K562 (cell line): ENCODE measurements around the gene WNT6. TPM values are rescaled to one million over a fixed set of nuclear protein-coding genes. Genes with fewer than 3 reads are reported as not detected.

Source experiments
- ATAC-seq: fragments of 200-7000 bp; cut with Tn5 transposase; 3 replicates; pipeline ENCODE4 v1.9.1; 2020; ENCODE audit warnings: moderate library complexity
- BruUV-seq: library from RNA; stranded (reverse); fragments of 400-500 nt; replicated peaks from 2 replicates; lab custom pipeline; 2021; lab: Mats Ljungman, UMichigan
- CTCF ChIA-PET: fragments of 300-600 bp; formaldehyde crosslinking; extraction: SDS; loops from one replicate; lab custom pipeline; 2021; ENCODE audit warnings: low intra/inter-chr PET ratio; lab: Yijun Ruan, JAX
- POLR2A ChIA-PET: fragments of 300-600, 350-650 bp; sonication (Branson Sonifier 250); formaldehyde crosslinking; extraction: SDS; loops from one replicate; lab custom pipeline; 2021; ENCODE audit warnings: antibody characterized with exemption, inconsistent platforms; lab: Yijun Ruan, JAX
- DNase-seq, 4 experiments: peaks; one replicate each; pipeline versions ENCODE4 v3.0.0 to v3.0.0-alpha.2; 2011 to 2018; ENCODE audit warnings: low spot score in 3 of 4, mixed read lengths in 3 of 4; ENCODE audit errors: extremely low read depth in 1 of 4
- FAIRE-seq: peaks from 2 replicates; lab custom pipeline; 2011; peaks lifted over from hg19 to GRCh38; lab: Jason Lieb, UNC
- H2AFZ ChIP-seq: 2 replicates; pipeline ENCODE4 v1.6.0; 2011; ENCODE audit warnings: low read depth, low read length, control low read depth, inconsistent platforms
- H3K27ac ChIP-seq: fragments of 200-600 bp; 3 replicates; pipeline ENCODE4 v1.8.0; 2011; ENCODE audit warnings: low read depth, mild to moderate bottlenecking, control low read depth, inconsistent platforms, low read length, moderate library complexity, mixed read lengths; ENCODE audit errors: extremely low read depth
- H3K27me3 ChIP-seq, 2 experiments: fragments of 300-600 bp in 1 of 2; 2 replicates in 1 of 2; 3 replicates in 1 of 2; pipeline versions ENCODE4 v1.6.0 to v1.8.0; 2011; ENCODE audit warnings: inconsistent platforms in 2 of 2, low read length in 2 of 2, mild to moderate bottlenecking in 1 of 2, mixed read lengths in 1 of 2, moderate library complexity in 1 of 2; ENCODE audit not compliant: control insufficient read depth in 2 of 2, insufficient read depth in 2 of 2
- H3K36me3 ChIP-seq: fragments of 300-600 bp; 3 replicates; pipeline ENCODE4 v1.8.0; 2011; ENCODE audit warnings: mild to moderate bottlenecking, low read length, inconsistent platforms; ENCODE audit not compliant: control insufficient read depth, insufficient read depth
- H3K4me1 ChIP-seq, 2 experiments: fragments of 200-600 bp in 1 of 2; replicated peaks in 1 of 2; 2 replicates in 1 of 2; 3 replicates in 1 of 2; pipeline versions ENCODE4 v1.5.1 to v1.8.0; 2011; ENCODE audit warnings: inconsistent platforms in 2 of 2, low read length in 2 of 2, mild to moderate bottlenecking in 1 of 2, mixed read lengths in 1 of 2, moderate library complexity in 1 of 2; ENCODE audit not compliant: control insufficient read depth in 2 of 2, insufficient read depth in 2 of 2
- H3K4me2 ChIP-seq: 2 replicates; pipeline ENCODE4 v1.6.1; 2011; ENCODE audit warnings: low read length, control low read depth, inconsistent platforms, mixed read lengths; ENCODE audit not compliant: insufficient read depth
- H3K4me3 ChIP-seq: fragments of 200-600 bp; sonication (generic), shearing (Covaris generic); 2 replicates; pipeline ENCODE4 v1.5.1; 2016; ENCODE audit warnings: control low read depth, inconsistent platforms
- H3K79me2 ChIP-seq: fragments of 200-600 bp; 3 replicates; pipeline ENCODE4 v1.8.0; 2011; ENCODE audit warnings: low read length, inconsistent platforms; ENCODE audit not compliant: control insufficient read depth, insufficient read depth
- H3K9ac ChIP-seq, 2 experiments: 2 replicates each; pipeline versions ENCODE4 v1.6.0 to v1.6.1; 2011; ENCODE audit warnings: low read depth in 2 of 2, low read length in 2 of 2, control low read depth in 1 of 2, inconsistent platforms in 1 of 2, mild to moderate bottlenecking in 1 of 2, mixed read lengths in 1 of 2; ENCODE audit not compliant: insufficient read depth in 1 of 2
- H3K9me1 ChIP-seq: one replicate; pipeline ENCODE4 v1.6.0; 2011; ENCODE audit warnings: inconsistent platforms, mild to moderate bottlenecking, low read length, moderate library complexity; ENCODE audit not compliant: control insufficient read depth, insufficient read depth
- H3K9me3 ChIP-seq: replicated peaks from 2 replicates; pipeline ENCODE4 v1.5.1; 2011; ENCODE audit warnings: low read depth, low read length, inconsistent platforms; ENCODE audit not compliant: control insufficient read depth, insufficient read depth
- H4K20me1 ChIP-seq: replicated peaks from 2 replicates; pipeline ENCODE4 v1.6.1; 2011; ENCODE audit warnings: low read length, inconsistent platforms, mixed read lengths; ENCODE audit not compliant: control insufficient read depth, insufficient read depth
- HCFC1 ChIP-seq: IDR thresholded peaks from 2 replicates; pipeline ENCODE4 v1.6.1; 2012; ENCODE audit warnings: low read depth, low read length, improper control_type of control experiment
- KDM5B ChIP-seq: fragments of 200-600 bp; sonication (generic); IDR thresholded peaks from 2 replicates; pipeline ENCODE4 v1.6.1; 2012; ENCODE audit warnings: low read depth, mild to moderate bottlenecking, moderate library complexity, low read length, control low read depth, inconsistent platforms; ENCODE audit not compliant: insufficient replicate concordance
- SREBF2 ChIP-seq: sonication (generic); formaldehyde crosslinking; IDR thresholded peaks from 2 replicates; pipeline ENCODE4 v1.4.0; 2020; ENCODE audit warnings: mild to moderate bottlenecking, missing genetic modification reagents
- WGBS: fragments of 100-300 bp; shearing (Covaris generic); methylation state at CpG from one replicate; pipeline ENCODE4 v1.1.6; 2016; ENCODE audit warnings: low coverage, mixed read lengths; ENCODE audit not compliant: insufficient coverage; ENCODE audit errors: missing lambda C conversion rate; 5-methylcytosine and 5-hydroxymethylcytosine counted together
- in situ Hi-C: fragments of 300-500 bp; cut with MboI; formaldehyde crosslinking; loops from 4 replicates; pipeline ENCODE4 v1.15.0; 2018; ENCODE audit warnings: inconsistent platforms, mixed read lengths
- intact Hi-C: fragments of 100-400 bp; cut with micrococcal nuclease; formaldehyde crosslinking; loops from 2 replicates; pipeline ENCODE4 v1.14.2; 2022
- polyA plus RNA-seq, 8 experiments: library from polyadenylated mRNA; depleted of rRNA in 4 of 8; stranded (reverse) in 5 of 8; unstranded in 3 of 8; fragments of >200 nt; fragmentation: Nextera tagmentation in 2 of 8; fragmentation: Illumina TruSeq in 1 of 8; extraction: Ambion mirVana in 2 of 8; extraction: Trizol in 1 of 8; gene quantifications; 2 replicates each; pipeline versions ENCODE4 v1.2.1 to v1.2.3, GENCODE V29; 2011 to 2014; ENCODE audit warnings: inconsistent platforms in 1 of 8, missing spikeins in 1 of 8
- total RNA-seq, 7 experiments: library from RNA; depleted of rRNA in 6 of 7; stranded (reverse); fragments of >200 nt in 6 of 7; fragmentation: Illumina TruSeq in 2 of 7; extraction: Trizol in 2 of 7; gene quantifications; 2 replicates each; pipeline versions ENCODE4 v1.2.1 to v1.2.3, GENCODE V29; 2011 to 2021; ENCODE audit warnings: low replicate concordance in 1 of 7
- TF ChIP-seq, protein P1 (sequence below): IDR thresholded peaks from 2 replicates; pipeline ENCODE4 v1.6.1; 2012; ENCODE audit warnings: low read depth, low read length, improper control_type of control experiment, borderline replicate concordance
- TF ChIP-seq, protein P2 (sequence below): fragments of 250-450 bp; sonication (Bioruptor Pico); IDR thresholded peaks from 2 replicates; pipeline ENCODE4 v1.8.0; 2021; ENCODE audit warnings: moderate library complexity, mild to moderate bottlenecking, inconsistent platforms

The WNT6 gene
- total and polyA plus RNA-seq, 9 of the 15 experiments (the other 6 are each of a cell fraction or from before 2014, with no cell fraction given), result not detected

DNA sequence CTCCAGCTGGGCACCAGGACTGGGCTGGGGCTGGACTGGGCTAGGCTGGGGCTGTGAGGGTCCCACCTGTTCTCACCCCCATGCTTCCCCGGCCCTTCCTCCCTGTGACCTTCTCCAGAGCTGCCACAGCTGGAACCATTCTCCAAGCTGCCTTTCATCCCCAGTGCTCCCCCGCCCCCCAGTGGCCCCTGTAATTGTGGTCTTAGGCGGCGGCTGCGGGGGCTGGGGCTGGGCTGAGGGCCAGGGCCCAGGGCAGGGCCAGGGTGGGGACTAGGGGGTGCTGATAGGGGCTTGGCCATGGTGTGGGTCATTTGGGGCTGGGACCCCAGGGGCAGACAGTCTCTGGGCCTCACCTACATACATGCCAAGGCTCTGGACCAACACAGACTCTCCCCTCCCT lies 18.3 kb downstream of the WNT6 start:
- Histone ChIP-seq H3K9me1 (no peaks in the 10 kb centered on the region), H3K27ac (no peak overlapping the region), H4K20me1 (peaks cover 4% of the 10 kb centered on the region; the same call in 1 of the 2 replicates), H3K4me3 (no peak overlapping the region), H3K27me3 (peaks cover 0 to 33% of the 10 kb centered on the region in 2 experiments; a peak in 3 of 5 replicates), H2AFZ (no peak overlapping the region), H3K4me1 (peaks cover 0 to 15% of the 10 kb centered on the region in 2 experiments; a peak in 3 of 5 replicates), H3K4me2 (no peak overlapping the region), H3K36me3 (no peaks in the 10 kb centered on the region), H3K9me3 (no peaks in the 10 kb centered on the region), H3K9ac (no peak overlapping the region), H3K79me2 (no peaks in the 10 kb centered on the region)
- ChIA-PET POLR2A (no interaction called here), CTCF (interaction anchor here (0.5 to 0.6 kb wide), 3 partner anchors 21 to 159 kb away, joined by 3 to 5 read pairs (median 3); no protein-coding TSS in a partner anchor)
- WGBS, result 0% methylated on average over 1 of the region's 5 CpGs
- in situ Hi-C loops (no loop called here), intact Hi-C loops (loop anchor here (5.0 kb wide), 1 partner anchor 99 kb away; no protein-coding TSS in a partner anchor)
- TF ChIP-seq HCFC1 (no peak), SREBF2 (CRISPR knock-in tag) (no peak), KDM5B (no peak)
- TF ChIP-seq, protein P1, sequence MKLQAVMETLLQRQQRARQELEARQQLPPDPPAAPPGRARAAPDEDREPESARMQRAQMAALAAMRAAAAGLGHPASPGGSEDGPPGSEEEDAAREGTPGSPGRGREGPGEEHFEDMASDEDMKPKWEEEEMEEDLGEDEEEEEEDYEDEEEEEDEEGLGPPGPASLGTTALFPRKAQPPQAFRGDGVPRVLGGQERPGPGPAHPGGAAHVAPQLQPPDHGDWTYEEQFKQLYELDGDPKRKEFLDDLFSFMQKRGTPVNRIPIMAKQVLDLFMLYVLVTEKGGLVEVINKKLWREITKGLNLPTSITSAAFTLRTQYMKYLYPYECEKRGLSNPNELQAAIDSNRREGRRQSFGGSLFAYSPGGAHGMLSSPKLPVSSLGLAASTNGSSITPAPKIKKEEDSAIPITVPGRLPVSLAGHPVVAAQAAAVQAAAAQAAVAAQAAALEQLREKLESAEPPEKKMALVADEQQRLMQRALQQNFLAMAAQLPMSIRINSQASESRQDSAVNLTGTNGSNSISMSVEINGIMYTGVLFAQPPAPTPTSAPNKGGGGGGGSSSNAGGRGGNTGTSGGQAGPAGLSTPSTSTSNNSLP, result no peak
- TF ChIP-seq, protein P2, sequence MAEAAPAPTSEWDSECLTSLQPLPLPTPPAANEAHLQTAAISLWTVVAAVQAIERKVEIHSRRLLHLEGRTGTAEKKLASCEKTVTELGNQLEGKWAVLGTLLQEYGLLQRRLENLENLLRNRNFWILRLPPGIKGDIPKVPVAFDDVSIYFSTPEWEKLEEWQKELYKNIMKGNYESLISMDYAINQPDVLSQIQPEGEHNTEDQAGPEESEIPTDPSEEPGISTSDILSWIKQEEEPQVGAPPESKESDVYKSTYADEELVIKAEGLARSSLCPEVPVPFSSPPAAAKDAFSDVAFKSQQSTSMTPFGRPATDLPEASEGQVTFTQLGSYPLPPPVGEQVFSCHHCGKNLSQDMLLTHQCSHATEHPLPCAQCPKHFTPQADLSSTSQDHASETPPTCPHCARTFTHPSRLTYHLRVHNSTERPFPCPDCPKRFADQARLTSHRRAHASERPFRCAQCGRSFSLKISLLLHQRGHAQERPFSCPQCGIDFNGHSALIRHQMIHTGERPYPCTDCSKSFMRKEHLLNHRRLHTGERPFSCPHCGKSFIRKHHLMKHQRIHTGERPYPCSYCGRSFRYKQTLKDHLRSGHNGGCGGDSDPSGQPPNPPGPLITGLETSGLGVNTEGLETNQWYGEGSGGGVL, result no peak
- DNase-seq, result no peak
- ATAC-seq, result no peak
- no peak for FAIRE-seq
- no TSS peak for BruUV-seq
